ENCODE results near the gene CNTNAP2.
"Not testable (repeated sequence)": the region's sequence is repeated elsewhere in the genome, so short reads cannot be mapped to it uniquely, and the experiment has no call there.

The CNTNAP2 gene

DNA sequence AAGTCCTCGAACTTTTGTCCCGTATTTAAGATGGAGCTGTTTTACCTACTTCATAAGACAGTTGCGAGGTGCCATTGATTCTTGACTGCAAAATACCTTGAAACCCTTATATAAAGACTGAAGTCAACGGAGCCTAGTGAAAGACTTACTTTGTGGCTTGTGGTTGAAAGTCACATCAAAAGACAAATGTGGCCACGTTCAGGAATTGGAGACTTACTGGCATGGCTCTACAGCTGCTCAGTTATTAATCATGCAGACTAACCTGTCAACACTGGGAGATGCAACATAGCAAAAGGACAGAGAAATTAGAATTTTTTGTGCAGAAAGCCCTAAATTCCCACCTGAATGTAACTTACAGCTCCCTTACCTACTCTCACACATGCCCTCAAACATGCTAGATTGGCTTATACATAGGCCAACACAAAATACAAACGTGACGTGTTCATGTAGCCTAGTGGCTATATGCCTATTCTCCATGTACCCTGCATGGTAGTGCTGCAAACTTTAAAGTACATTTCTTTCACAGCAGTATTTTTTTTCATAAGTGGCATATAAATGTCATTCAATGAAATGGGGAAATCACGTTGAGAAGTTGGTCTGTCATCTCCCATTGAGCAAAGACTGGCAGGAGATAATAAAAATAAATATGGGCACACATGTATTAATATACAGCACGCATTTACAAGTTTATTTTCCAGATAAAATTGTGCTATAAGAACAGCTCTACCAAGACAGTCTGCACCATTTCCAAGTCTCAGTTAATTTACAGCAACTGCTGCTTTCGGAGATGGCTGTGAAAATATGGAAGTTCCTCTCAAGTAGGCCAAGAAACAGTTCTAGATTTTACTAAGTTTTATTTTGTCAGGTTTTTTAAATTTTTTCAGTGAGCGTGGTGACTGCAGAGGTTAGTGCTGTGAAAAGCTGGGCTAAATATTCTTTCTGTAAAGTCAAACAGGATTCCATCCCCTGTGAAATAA is 2303.5 kb downstream of the CNTNAP2 start:
- no peak overlapping the region for H3K4me3 ChIP-seq (IDR thresholded peaks at IDR 0.05; ENCODE audit: insufficient read depth, low read depth, low read length)
- no peak overlapping the region for H3K27ac ChIP-seq
- peaks cover 33% of the 10 kb centered on the region for H3K4me1 ChIP-seq (ENCODE audit: low read depth, poor library complexity, severe bottlenecking)
- no peaks in the 10 kb centered on the region for H3K79me2 ChIP-seq (ENCODE audit: insufficient read depth, low read depth)
- H3K9ac ChIP-seq: no peak overlapping the region
- TF ChIP-seq CTCF (conservative IDR thresholded peaks at IDR 0.05; ENCODE audit: low read depth, low read length): no peak
- no peak overlapping the region for H2AFZ ChIP-seq (ENCODE audit: low read depth)
- no peaks in the 10 kb centered on the region for H3K36me3 ChIP-seq (ENCODE audit: insufficient read depth)
- 0 out of 2 replicates have a peak, but pooled peaks cover 9% of the 10 kb centered on the region for H3K27me3 ChIP-seq (ENCODE audit: insufficient read depth, low read depth)
- H3K4me2 ChIP-seq: peak overlapping the region; percentile 52
- H4K20me1 ChIP-seq (ENCODE audit: insufficient read depth): no peaks in the 10 kb centered on the region

DNA sequence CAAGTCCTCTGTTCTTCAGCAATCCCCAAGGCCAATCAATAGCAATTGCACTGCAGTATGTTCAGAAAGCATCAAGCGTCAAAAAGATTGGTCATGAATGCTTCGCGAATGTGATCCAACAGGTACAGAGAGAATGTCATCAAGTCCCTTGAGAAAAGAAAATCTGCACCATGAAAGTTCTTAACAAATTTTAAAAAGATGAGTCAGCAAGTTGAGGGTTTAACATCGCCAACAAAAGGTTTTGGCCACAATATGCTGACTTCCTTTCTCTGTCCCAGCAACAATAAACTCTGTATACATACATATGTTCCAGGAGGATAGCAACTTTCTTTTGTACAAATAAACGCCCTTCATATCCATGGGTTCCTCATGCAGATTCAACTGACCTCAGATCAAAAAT is 2305.4 kb downstream of the CNTNAP2 start:
- Histone ChIP-seq H3K79me2 (ENCODE audit: insufficient read depth, low read depth) (no peaks in the 10 kb centered on the region), H3K27ac (no peak overlapping the region), H3K27me3 (ENCODE audit: insufficient read depth, low read depth) (0 out of 2 replicates have a peak, but pooled peaks cover 9% of the 10 kb centered on the region), H3K36me3 (ENCODE audit: insufficient read depth) (no peaks in the 10 kb centered on the region), H3K4me1 (ENCODE audit: low read depth, poor library complexity, severe bottlenecking) (peaks cover 33% of the 10 kb centered on the region), H3K9ac (no peak overlapping the region), H3K4me2 (no peak overlapping the region), H3K4me3 (IDR thresholded peaks at IDR 0.05; ENCODE audit: insufficient read depth, low read depth, low read length) (no peak overlapping the region), H2AFZ (ENCODE audit: low read depth) (no peak overlapping the region), H4K20me1 (ENCODE audit: insufficient read depth) (no peaks in the 10 kb centered on the region)
- TF ChIP-seq CTCF (conservative IDR thresholded peaks at IDR 0.05; ENCODE audit: low read depth, low read length): no peak

DNA sequence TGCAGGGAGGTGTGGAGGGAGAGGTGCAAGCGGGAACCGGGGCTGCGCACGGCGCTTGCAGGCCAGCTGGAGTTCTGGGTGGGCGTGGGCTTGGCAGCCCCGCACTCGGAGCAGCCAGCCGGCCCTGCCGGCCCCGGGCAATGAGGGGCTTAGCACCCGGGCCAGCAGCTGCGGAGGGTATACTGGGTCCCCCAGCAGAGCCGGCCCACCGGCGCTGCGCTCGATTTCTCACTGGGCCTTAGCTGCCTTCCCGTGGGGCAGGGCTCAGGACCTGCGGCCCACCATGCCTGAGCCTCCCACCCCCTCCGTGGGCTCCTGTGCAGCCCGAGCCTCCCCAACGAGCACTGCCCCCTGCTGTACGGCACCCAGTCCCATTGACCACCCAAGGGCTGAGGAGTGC is 2309.8 kb downstream of the CNTNAP2 start:
- not testable (repeated sequence) for H3K36me3 ChIP-seq (ENCODE audit: insufficient read depth); H3K4me3 ChIP-seq (IDR thresholded peaks at IDR 0.05; ENCODE audit: insufficient read depth, low read depth, low read length); H3K4me1 ChIP-seq (ENCODE audit: low read depth, poor library complexity, severe bottlenecking); H3K27ac ChIP-seq; H3K27me3 ChIP-seq (ENCODE audit: insufficient read depth, low read depth); H4K20me1 ChIP-seq (ENCODE audit: insufficient read depth); H3K4me2 ChIP-seq; H2AFZ ChIP-seq (ENCODE audit: low read depth); H3K79me2 ChIP-seq (ENCODE audit: insufficient read depth, low read depth); H3K9ac ChIP-seq

- H3K4me2 ChIP-seq; H3K9ac ChIP-seq; H3K79me2 ChIP-seq (ENCODE audit: insufficient read depth, low read depth); H3K27ac ChIP-seq; H3K36me3 ChIP-seq (ENCODE audit: insufficient read depth); H3K4me1 ChIP-seq (ENCODE audit: low read depth, poor library complexity, severe bottlenecking); H3K27me3 ChIP-seq (ENCODE audit: insufficient read depth, low read depth); H2AFZ ChIP-seq (ENCODE audit: low read depth); H4K20me1 ChIP-seq (ENCODE audit: insufficient read depth); H3K4me3 ChIP-seq (IDR thresholded peaks at IDR 0.05; ENCODE audit: insufficient read depth, low read depth, low read length): not testable (repeated sequence)
Observed at GRCh38 chr7:148430690-148431089, 2314.1 kb downstream of the CNTNAP2 start.

- no peaks in the 10 kb centered on the region for H3K79me2 ChIP-seq (ENCODE audit: insufficient read depth, low read depth)
- H3K4me3 ChIP-seq (IDR thresholded peaks at IDR 0.05; ENCODE audit: insufficient read depth, low read depth, low read length): no peak overlapping the region
- H3K27ac ChIP-seq: no peak overlapping the region
- H3K27me3 ChIP-seq (ENCODE audit: insufficient read depth, low read depth): no peaks in the 10 kb centered on the region
- TF ChIP-seq CTCF (conservative IDR thresholded peaks at IDR 0.05; ENCODE audit: low read depth, low read length): no peak
- no peak overlapping the region for H3K9ac ChIP-seq
- no peaks in the 10 kb centered on the region for H3K36me3 ChIP-seq (ENCODE audit: insufficient read depth)
- H3K4me2 ChIP-seq: no peak overlapping the region
- H4K20me1 ChIP-seq (ENCODE audit: insufficient read depth): no peaks in the 10 kb centered on the region
- no peaks in the 10 kb centered on the region for H3K4me1 ChIP-seq (ENCODE audit: low read depth, poor library complexity, severe bottlenecking)
- H2AFZ ChIP-seq (ENCODE audit: low read depth): no peak overlapping the region
Observed at GRCh38 chr7:148433521-148434180, 2317.1 kb downstream of the CNTNAP2 start.

All from KMS-11 (cell line).